K562 (cell line): ENCODE measurements around the gene AAK1. TPM values are rescaled to one million over a fixed set of nuclear protein-coding genes. Genes with fewer than 3 reads are reported as not detected.

ENCODE experiments used
- BCLAF1 ChIP-seq, 2 experiments: fragments of 450-650 bp in 1 of 2; IDR thresholded peaks; 2 replicates each; pipeline ENCODE4 v1.6.1; 2011 to 2017; ENCODE audit warnings: low read depth in 2 of 2, antibody characterized with exemption in 1 of 2, borderline replicate concordance in 1 of 2, low read length in 1 of 2, mild to moderate bottlenecking in 1 of 2, mixed read lengths in 1 of 2; ENCODE audit not compliant: control insufficient read depth in 1 of 2
- COPS2 ChIP-seq: fragments of 450-650 bp; conservative IDR thresholded peaks from 2 replicates; pipeline ENCODE4 v1.6.1; 2016; ENCODE audit warnings: mild to moderate bottlenecking, moderate library complexity
- HOMEZ ChIP-seq: fragments of 250-450 bp; sonication (Bioruptor Pico); IDR thresholded peaks from 2 replicates; pipeline ENCODE4 v1.4.0; 2020; ENCODE audit warnings: mild to moderate bottlenecking, moderate library complexity
- KLF10 ChIP-seq: fragments of 250-450 bp; sonication (Bioruptor Pico); IDR thresholded peaks from 2 replicates; pipeline ENCODE4 v1.6.1; 2021; ENCODE audit warnings: matching md5 sums
- MYBL2 ChIP-seq, 2 experiments: fragments of 450-650 bp in 1 of 2; sonication (generic) in 1 of 2; formaldehyde crosslinking in 1 of 2; IDR thresholded peaks; 2 replicates each; pipeline versions ENCODE4 v1.6.1 to v1.8.1; 2017 to 2022; ENCODE audit warnings: borderline replicate concordance in 1 of 2, inconsistent platforms in 1 of 2, low read depth in 1 of 2, mild to moderate bottlenecking in 1 of 2, missing genetic modification reagents in 1 of 2, moderate library complexity in 1 of 2
- NELFE ChIP-seq: IDR thresholded peaks from 2 replicates; pipeline ENCODE4 v1.6.1; 2011; ENCODE audit warnings: mild to moderate bottlenecking; ENCODE audit not compliant: insufficient read depth, insufficient read length
- NFYB ChIP-seq: IDR thresholded peaks from 2 replicates; pipeline ENCODE4 v1.6.1; 2011; ENCODE audit warnings: mild to moderate bottlenecking, moderate library complexity; ENCODE audit not compliant: insufficient read length; ENCODE audit errors: extremely low read depth
- PHF21A ChIP-seq: fragments of 450-650 bp; IDR thresholded peaks from 2 replicates; pipeline ENCODE4 v1.6.1; 2017; ENCODE audit warnings: low read depth, borderline replicate concordance
- TFAP4 ChIP-seq: sonication (generic); formaldehyde crosslinking; IDR thresholded peaks from 2 replicates; pipeline ENCODE4 v1.8.0; 2022; ENCODE audit warnings: missing genetic modification reagents, mild to moderate bottlenecking, moderate library complexity, borderline replicate concordance
- ZBTB8A ChIP-seq: fragments of 450-650 bp; IDR thresholded peaks from 2 replicates; pipeline ENCODE4 v1.6.1; 2018; ENCODE audit warnings: mild to moderate bottlenecking, moderate library complexity; ENCODE audit not compliant: partially characterized antibody
- ZKSCAN1 ChIP-seq: fragments of 150-350 bp; IDR thresholded peaks from 2 replicates; pipeline ENCODE4 v1.6.1; 2016; ENCODE audit warnings: low read depth, low read length
- ZKSCAN8 ChIP-seq: fragments of 200-800 bp; sonication (Bioruptor generic); IDR thresholded peaks from 2 replicates; pipeline ENCODE4 v1.6.1; 2016; ENCODE audit warnings: missing genetic modification characterization, missing compliant biosample characterization
- ZNF23 ChIP-seq: fragments of 250-450 bp; sonication (Bioruptor Pico); IDR thresholded peaks from 2 replicates; pipeline ENCODE4 v1.4.0; 2020; ENCODE audit warnings: mild to moderate bottlenecking
- ZNF398 ChIP-seq: fragments of 250-450 bp; sonication (Bioruptor Pico); IDR thresholded peaks from 2 replicates; pipeline ENCODE4 v1.8.0; 2021; ENCODE audit warnings: moderate library complexity, mild to moderate bottlenecking, inconsistent platforms
- polyA plus RNA-seq, 8 experiments: library from polyadenylated mRNA; depleted of rRNA in 4 of 8; stranded (reverse) in 5 of 8; unstranded in 3 of 8; fragments of >200 nt; fragmentation: Nextera tagmentation in 2 of 8; fragmentation: Illumina TruSeq in 1 of 8; extraction: Ambion mirVana in 2 of 8; extraction: Trizol in 1 of 8; gene quantifications; 2 replicates each; pipeline versions ENCODE4 v1.2.1 to v1.2.3, GENCODE V29; 2011 to 2014; ENCODE audit warnings: inconsistent platforms in 1 of 8, missing spikeins in 1 of 8
- total RNA-seq, 7 experiments: library from RNA; depleted of rRNA in 6 of 7; stranded (reverse); fragments of >200 nt in 6 of 7; fragmentation: Illumina TruSeq in 2 of 7; extraction: Trizol in 2 of 7; gene quantifications; 2 replicates each; pipeline versions ENCODE4 v1.2.1 to v1.2.3, GENCODE V29; 2011 to 2021; ENCODE audit warnings: low replicate concordance in 1 of 7

AAK1 gene
- total and polyA plus RNA-seq, 9 of the 15 experiments (the other 6 are each of a cell fraction or from before 2014, with no cell fraction given): 0.89 to 17.1 (median 6.0) TPM

- TF ChIP-seq BCLAF1 (IDR thresholded peaks at IDR 0.05; ENCODE audit: borderline replicate concordance in 1 of 2, control insufficient read depth in 1 of 2, low read depth in 2 of 2, low read length in 1 of 2) (no peak), TFAP4 (CRISPR knock-in tag) (0 out of 2 replicates have a peak, but pooled peaks have one; percentile 19), ZBTB8A (no peak), NFYB (no peak), ZNF23 (CRISPR knock-in tag) (no peak), NELFE (no peak), MYBL2 (IDR thresholded peaks at IDR 0.05; ENCODE audit: low read depth) (no peak), MYBL2 (CRISPR knock-in tag; IDR thresholded peaks at IDR 0.05; ENCODE audit: borderline replicate concordance) (no peak), PHF21A (no peak), COPS2 (no peak), ZKSCAN8 (CRISPR knock-in tag) (no peak), ZNF398 (CRISPR knock-in tag) (no peak), ZKSCAN1 (no peak), HOMEZ (CRISPR knock-in tag) (no peak), KLF10 (CRISPR knock-in tag) (no peak)
Measured at GRCh38 chr2:69642709-69643601, 584 bp downstream of the AAK1 start (continued).
